Subcutaneous adipose tissue (tissue), 4 donors: Measurements from ENCODE around the gene ZNF606. TPM values are rescaled to one million over a fixed set of nuclear protein-coding genes. Genes with fewer than 3 reads are reported as not detected.

Experiments
- total RNA-seq, 4 donors: library from RNA; depleted of rRNA; stranded (reverse); fragments of >200 nt; gene quantifications; one replicate each; pipeline ENCODE4 v1.1.0, GENCODE V29; 2016
- TF ChIP-seq, protein P1 (sequence below): fragments of 450-650 bp; IDR thresholded peaks from one replicate; pipeline ENCODE4 v1.5.1; 2016; ENCODE audit warnings: low read depth, mild to moderate bottlenecking, control low read depth, antibody characterized with exemption, moderate library complexity

The ZNF606 gene
- total RNA-seq, 4 donors from 2014 or later, result 10.0 to 41.6 (median 13.9) TPM

DNA sequence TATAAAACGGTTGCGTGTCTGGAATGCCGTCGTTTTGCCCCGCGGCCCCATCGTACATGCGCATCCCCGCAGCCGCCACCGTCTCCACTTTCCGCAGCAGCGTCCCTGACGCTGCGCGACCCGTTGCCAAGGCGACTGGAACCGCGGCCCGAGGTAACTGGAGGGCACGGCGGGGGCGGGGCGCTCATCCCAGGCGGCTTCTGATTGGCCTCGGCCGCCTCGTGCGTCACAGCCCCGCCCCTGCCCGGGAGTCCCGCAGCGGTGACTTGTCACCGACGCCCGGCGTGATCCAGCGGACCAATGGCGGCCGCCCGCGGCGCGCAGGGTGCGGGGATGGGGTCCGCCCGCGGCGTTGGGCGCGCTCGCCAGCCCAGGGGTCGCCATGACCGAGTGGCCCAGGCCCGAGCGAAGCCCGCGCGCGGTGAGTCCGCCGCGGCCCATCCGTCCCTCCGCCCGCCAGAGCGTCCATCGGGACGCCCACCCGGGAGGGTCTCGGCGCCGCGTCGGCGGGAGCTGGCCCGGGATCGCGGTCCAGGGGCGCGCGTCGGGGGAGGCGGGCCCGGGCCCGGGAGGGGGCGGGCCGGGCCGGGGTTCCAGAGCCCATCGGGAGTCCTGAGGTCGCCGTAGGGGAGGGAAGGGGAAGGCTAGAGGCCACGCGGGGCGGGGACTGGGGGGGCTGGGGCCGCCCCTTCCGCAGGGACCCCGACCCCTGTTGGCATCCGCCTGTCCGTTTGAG lies 31.3 kb upstream of the ZNF606 start, which contains the start of gene ZSCAN1:
Gene ZSCAN1, plus strand, starts transcription at position 285 of the 736 bp plus-strand sequence. CDS start 3,812 bp downstream, outside the sequence.
- TF ChIP-seq, protein P1, sequence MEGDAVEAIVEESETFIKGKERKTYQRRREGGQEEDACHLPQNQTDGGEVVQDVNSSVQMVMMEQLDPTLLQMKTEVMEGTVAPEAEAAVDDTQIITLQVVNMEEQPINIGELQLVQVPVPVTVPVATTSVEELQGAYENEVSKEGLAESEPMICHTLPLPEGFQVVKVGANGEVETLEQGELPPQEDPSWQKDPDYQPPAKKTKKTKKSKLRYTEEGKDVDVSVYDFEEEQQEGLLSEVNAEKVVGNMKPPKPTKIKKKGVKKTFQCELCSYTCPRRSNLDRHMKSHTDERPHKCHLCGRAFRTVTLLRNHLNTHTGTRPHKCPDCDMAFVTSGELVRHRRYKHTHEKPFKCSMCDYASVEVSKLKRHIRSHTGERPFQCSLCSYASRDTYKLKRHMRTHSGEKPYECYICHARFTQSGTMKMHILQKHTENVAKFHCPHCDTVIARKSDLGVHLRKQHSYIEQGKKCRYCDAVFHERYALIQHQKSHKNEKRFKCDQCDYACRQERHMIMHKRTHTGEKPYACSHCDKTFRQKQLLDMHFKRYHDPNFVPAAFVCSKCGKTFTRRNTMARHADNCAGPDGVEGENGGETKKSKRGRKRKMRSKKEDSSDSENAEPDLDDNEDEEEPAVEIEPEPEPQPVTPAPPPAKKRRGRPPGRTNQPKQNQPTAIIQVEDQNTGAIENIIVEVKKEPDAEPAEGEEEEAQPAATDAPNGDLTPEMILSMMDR, result no peak

DNA sequence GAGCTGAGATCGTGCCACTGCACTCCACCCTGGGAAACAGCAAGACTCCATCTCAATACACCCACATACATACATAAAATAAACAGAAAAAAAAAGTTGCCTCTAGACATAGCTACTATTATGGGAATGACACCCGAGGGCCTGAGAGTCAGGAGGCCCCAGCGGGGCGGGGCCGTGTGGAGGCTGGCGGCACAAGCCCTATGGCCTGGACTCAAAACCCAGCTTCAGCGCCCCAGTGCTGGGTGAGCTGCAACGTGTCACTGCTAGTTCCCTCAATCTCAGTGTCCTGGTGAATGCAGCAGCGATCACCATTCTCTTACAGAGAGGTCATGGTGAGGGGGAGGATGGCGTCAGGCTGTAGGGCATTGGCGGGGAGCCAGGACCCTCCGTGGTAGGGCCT lies 22.0 kb upstream of the ZNF606 start:
- TF ChIP-seq, protein P1, result no peak

DNA sequence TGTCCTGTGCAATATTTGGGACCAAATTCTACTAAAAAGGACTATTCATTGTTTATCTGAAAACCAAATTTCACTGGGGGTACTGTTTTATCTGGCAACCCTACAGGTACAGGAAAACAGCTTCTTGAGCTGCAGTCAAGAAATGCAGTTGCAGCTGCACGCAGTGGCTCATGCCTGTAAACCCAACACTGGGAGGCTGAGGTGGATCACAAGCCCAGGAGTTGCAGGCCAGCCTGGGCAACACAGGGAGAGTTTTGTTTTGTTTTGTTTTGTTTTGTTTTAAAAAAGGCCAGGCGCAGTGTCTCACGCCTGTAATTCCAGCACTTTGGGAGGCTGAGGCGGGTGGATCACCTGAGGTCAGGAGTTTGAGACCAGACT lies 19.7 kb upstream of the ZNF606 start:
- TF ChIP-seq, protein P1, result no peak

DNA sequence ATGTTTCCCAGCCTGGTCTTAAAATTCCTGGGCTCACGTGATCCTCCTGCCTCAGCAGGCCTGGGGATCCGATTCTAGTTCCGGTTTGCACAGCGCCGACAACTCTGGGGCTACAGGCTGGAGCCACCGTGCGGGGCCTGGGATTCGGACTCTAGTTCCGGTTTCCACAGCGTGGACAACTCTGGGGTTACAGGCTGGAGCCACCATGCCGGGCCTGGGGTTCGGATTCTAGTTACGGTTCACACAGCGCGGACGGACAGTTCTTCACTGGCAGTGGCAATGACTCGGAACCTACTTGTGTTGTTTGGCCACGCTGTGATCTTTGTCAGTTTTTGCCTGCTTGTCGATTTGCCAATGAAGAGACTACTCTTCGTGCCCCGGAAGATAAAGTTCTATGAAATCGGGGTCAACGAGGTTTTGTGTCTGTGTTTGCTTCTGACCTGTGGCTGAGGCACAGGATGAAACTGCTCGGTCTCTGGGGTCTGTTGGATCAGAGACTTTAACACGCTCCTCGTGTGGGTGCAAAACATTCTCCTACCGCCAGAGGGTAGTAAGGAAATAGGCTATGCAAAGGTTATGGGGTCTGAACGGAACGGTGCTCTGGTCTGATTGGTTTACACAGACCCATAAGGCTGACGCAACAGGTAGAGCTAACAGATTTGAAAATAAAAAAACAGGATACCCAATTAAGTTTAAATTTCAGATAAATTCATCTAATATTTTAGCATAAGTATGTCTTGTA lies 19.1 kb upstream of the ZNF606 start:
- TF ChIP-seq, protein P1, result no peak

DNA sequence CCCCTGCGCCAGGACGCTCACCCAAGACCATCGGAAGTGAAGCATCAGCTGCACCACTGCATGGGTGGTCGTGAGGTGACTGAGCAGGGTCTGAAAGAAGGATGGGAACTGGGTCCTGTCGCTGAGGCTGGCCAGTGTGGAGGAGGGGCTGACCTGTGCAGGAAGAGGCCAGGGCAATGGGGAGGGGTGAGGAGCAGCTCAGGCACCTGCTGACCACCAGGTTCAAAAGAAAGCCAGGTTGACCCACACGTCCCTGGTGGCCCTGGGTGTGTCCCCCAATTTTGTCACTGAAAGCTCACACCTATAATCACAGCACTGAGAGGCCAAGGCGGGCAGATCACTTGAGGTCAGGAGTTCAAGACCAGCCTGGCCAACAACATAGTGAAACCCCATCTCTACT lies 17.5 kb upstream of the ZNF606 start:
- TF ChIP-seq, protein P1, result no peak

DNA sequence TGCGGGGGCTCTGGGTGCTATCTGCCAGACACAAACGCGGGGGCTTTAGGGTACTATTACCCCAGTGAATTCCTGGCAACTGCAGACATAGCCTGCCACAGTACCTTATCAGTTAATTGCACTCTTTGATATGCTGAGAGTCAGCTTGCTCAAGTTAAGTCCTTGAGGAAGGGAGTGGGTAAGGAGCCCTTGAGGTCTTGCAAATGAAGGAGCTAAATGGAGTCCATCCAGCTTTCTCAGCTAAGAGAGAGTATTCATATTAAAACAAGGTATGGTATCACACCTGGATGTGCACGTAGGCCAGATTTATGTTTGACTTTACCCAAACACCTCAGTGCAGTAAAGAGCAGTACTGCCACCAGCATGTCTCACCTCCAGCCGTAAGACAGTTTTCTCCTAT lies 11.5 kb upstream of the ZNF606 start:
- TF ChIP-seq, protein P1, result no peak

DNA sequence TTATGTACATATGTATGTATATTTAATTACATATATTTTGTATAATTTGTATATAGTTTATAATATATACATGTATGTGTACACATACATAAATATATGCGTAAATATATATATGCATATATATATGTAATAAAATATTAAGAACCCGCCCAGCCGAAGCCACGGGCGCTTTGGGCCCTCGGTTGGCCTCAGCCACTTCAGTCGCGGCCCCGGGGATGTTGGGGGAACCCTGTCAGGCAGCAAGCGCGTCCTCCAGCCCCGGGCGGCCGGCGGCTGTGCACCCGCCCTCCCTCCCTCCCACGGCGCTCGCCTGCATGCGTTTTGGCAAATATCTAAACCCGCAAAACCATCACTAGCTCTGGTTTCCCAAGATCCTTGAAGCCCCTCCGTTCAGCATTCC lies 7.9 kb upstream of the ZNF606 start:
- TF ChIP-seq, protein P1, result no peak
